ENCODE measurements around the gene S100Z. TPM values are rescaled to one million over a fixed set of nuclear protein-coding genes. Genes with fewer than 3 reads are reported as not detected.
A peak's percentile ranks its signal among the peaks of the same experiment; 100 is the strongest.
"Not testable (repeated sequence)": the region's sequence is repeated elsewhere in the genome, so short reads cannot be mapped to it uniquely, and the experiment has no call there.

Gene S100Z
- total RNA-seq, 1 experiment from 2014 or later = not detected

DNA sequence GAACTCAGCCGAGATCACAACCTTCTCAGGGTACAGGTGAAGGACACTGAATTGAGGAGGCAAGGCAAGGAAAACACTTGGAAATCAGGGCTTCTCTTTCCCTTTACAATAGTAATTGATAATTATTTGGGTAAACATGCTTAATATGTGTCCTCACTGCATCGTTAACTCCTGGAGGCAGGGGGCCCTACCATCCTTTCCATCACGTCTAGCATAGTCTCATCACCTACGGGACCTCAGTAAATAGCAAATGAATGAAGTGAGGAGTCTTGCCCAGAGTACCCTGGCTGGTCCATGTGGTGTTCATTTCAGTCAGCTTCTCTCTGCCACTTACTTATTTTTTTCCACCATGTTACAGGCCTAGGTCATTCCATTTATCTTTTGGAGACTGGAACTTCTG lies 28.7 kb upstream of the S100Z start:
- peaks cover 64% of the 10 kb centered on the region for H3K36me3 Mint-ChIP-seq (ENCODE audit: insufficient read depth, unreplicated experiment)
- TF ChIP-seq, protein P1, sequence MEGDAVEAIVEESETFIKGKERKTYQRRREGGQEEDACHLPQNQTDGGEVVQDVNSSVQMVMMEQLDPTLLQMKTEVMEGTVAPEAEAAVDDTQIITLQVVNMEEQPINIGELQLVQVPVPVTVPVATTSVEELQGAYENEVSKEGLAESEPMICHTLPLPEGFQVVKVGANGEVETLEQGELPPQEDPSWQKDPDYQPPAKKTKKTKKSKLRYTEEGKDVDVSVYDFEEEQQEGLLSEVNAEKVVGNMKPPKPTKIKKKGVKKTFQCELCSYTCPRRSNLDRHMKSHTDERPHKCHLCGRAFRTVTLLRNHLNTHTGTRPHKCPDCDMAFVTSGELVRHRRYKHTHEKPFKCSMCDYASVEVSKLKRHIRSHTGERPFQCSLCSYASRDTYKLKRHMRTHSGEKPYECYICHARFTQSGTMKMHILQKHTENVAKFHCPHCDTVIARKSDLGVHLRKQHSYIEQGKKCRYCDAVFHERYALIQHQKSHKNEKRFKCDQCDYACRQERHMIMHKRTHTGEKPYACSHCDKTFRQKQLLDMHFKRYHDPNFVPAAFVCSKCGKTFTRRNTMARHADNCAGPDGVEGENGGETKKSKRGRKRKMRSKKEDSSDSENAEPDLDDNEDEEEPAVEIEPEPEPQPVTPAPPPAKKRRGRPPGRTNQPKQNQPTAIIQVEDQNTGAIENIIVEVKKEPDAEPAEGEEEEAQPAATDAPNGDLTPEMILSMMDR (IDR thresholded peaks at IDR 0.05; ENCODE audit: unreplicated experiment) = no peak
- no TSS peak for BruUV-seq (replicated peaks)
- peak overlapping the region; percentile 99 for H3K4me3 Mint-ChIP-seq (ENCODE audit: low read depth, unreplicated experiment)
- peak overlapping the region; percentile 93 for H3K27ac Mint-ChIP-seq (ENCODE audit: unreplicated experiment)
- intact Hi-C loops (cut with micrococcal nuclease; ENCODE audit: unreplicated experiment) = loop anchor here (2.0 kb wide), 1 partner anchor 36 kb away; no protein-coding TSS in a partner anchor
- H3K4me1 Mint-ChIP-seq (ENCODE audit: low read depth, unreplicated experiment) = peaks cover 35% of the 10 kb centered on the region
- CTCF ChIA-PET = interaction anchor here (0.6 to 2.2 kb wide), 4 partner anchors 17 to 661 kb away, joined by 5 to 9 read pairs (median 6); no protein-coding TSS in a partner anchor
- no peaks in the 10 kb centered on the region for H3K27me3 Mint-ChIP-seq (ENCODE audit: unreplicated experiment)
- DNase-seq = no peak
- no peaks in the 10 kb centered on the region for H3K9me3 Mint-ChIP-seq (ENCODE audit: low read depth, unreplicated experiment)

DNA sequence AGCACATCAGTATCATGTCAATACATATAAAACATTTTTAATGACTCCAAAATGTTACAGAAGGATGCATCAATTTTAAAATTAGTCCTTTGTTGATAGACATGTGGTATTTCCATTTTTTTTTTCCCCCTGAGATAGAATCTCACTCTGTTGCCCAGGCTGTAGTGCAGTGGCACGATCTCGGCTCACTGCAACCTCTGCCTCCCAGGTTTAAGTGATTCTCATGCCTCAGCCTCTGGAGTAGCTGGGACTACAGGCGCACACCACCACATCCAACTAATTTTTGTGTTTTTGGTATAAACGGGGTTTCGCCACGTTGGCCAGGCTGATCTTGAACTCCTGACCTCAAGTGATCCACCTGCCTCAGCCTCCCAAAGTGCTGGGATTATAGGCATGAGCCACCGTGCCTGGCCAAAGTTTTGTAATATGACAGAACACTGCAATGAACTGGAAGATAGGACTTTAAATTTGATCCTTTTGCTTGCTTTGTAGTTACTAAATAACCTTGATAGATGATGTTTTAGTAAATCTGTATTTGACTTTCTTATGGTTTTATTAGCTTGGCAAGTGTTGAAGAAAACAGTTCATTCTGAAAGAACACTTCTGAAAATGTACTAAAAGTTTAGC lies 27.6 kb upstream of the S100Z start:
- intact Hi-C loops (cut with micrococcal nuclease; ENCODE audit: unreplicated experiment); H3K27me3 Mint-ChIP-seq (ENCODE audit: unreplicated experiment); DNase-seq; H3K9me3 Mint-ChIP-seq (ENCODE audit: low read depth, unreplicated experiment); BruUV-seq (replicated peaks): not testable (repeated sequence)
- Mint-ChIP-seq H3K36me3 (ENCODE audit: insufficient read depth, unreplicated experiment) (peaks cover 72% of the 10 kb centered on the region), H3K4me3 (ENCODE audit: low read depth, unreplicated experiment) (peak overlapping the region; percentile 99), H3K4me1 (ENCODE audit: low read depth, unreplicated experiment) (peaks cover 38% of the 10 kb centered on the region), H3K27ac (ENCODE audit: unreplicated experiment) (peak overlapping the region; percentile 80)
- CTCF ChIA-PET = interaction anchor here (0.8 to 1.3 kb wide), 4 partner anchors 8 to 32 kb away, joined by 3 to 6 read pairs (median 5); no protein-coding TSS in a partner anchor

DNA sequence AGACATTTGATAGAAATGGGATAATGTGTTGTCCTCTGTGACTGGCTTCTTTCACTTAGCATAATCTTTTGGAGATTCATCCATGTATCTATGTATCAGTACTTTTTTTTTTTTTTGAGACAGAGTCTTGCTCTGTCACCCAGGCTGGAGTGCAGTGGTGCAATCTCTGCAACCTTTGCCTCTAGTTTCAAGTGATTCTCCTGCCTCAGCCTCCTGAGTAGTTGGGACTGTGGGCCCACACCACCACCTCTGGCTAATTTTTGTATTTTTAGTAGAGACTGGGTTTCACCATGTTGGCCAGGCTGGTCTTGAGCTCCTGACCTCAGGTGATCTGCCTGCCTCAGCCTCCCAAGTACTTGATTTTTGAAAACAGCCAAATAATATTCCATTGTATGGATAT lies 23.4 kb upstream of the S100Z start:
- peak overlapping the region; percentile 29 for H3K4me3 Mint-ChIP-seq (ENCODE audit: low read depth, unreplicated experiment)
- CTCF ChIA-PET = interaction anchor here (0.6 kb wide), 1 partner anchor 114 kb away, joined by 5 read pairs; no protein-coding TSS in a partner anchor
- H3K4me1 Mint-ChIP-seq (ENCODE audit: low read depth, unreplicated experiment) = peaks cover 56% of the 10 kb centered on the region
- H3K27ac Mint-ChIP-seq (ENCODE audit: unreplicated experiment) = peak overlapping the region; percentile 59
- intact Hi-C loops (cut with micrococcal nuclease; ENCODE audit: unreplicated experiment); DNase-seq; BruUV-seq (replicated peaks); H3K27me3 Mint-ChIP-seq (ENCODE audit: unreplicated experiment); H3K9me3 Mint-ChIP-seq (ENCODE audit: low read depth, unreplicated experiment): not testable (repeated sequence)
- H3K36me3 Mint-ChIP-seq (ENCODE audit: insufficient read depth, unreplicated experiment) = peaks cover 71% of the 10 kb centered on the region

DNA sequence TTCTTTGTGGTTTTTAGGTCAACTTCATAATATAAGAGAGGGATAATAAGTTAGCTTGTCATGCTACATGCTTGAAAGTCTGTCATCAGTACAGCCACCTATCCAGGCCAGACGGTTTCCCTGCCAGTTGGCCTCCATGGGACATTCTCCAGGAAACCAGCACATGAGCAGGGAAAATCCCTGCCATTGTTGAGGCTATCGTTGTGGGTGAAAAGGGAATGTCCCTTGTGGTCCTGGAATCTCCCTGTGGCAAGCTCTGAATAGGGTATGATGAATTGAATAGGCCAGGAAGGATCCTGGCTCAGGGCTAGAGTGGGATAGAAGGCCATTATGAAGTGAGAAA lies 18.7 kb upstream of the S100Z start:
- Mint-ChIP-seq H3K27ac (ENCODE audit: unreplicated experiment) (peak overlapping the region; percentile 83), H3K9me3 (ENCODE audit: low read depth, unreplicated experiment) (no peaks in the 10 kb centered on the region), H3K4me1 (ENCODE audit: low read depth, unreplicated experiment) (peaks cover 58% of the 10 kb centered on the region), H3K36me3 (ENCODE audit: insufficient read depth, unreplicated experiment) (peaks cover 75% of the 10 kb centered on the region), H3K27me3 (ENCODE audit: unreplicated experiment) (no peaks in the 10 kb centered on the region), H3K4me3 (ENCODE audit: low read depth, unreplicated experiment) (peak overlapping the region; percentile 33)
- intact Hi-C loops (cut with micrococcal nuclease; ENCODE audit: unreplicated experiment) = no loop called here
- peak; percentile 73 for DNase-seq
- CTCF ChIA-PET = interaction anchor here (0.6 to 1.6 kb wide), 4 partner anchors 9 to 333 kb away, joined by 3 to 7 read pairs (median 3); partner anchors contain the start of gene F2RL1
- BruUV-seq (replicated peaks) = no TSS peak
- TF ChIP-seq, protein P1 (IDR thresholded peaks at IDR 0.05; ENCODE audit: unreplicated experiment) = no peak

DNA sequence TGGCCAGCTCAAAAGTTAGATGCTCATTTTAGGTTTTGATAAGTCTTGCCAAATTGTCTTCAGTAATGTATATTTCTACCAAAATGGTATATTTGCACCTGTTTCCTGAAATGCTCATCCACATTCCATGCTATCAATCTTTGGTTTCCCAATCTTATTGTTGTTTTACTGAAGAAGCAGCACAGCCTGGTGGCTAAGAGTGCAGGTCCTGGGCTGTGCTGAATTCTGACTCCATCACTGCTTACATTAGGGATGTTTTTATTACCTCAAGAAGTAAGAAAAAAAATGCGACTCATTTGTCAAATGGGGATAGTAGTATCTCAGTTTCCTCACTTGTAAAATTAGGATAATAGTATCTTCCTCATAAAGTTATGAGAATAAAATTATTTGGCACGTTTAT lies 13.6 kb upstream of the S100Z start:
- no peak overlapping the region for H3K4me3 Mint-ChIP-seq (ENCODE audit: low read depth, unreplicated experiment)
- H3K4me1 Mint-ChIP-seq (ENCODE audit: low read depth, unreplicated experiment) = peaks cover 66% of the 10 kb centered on the region
- BruUV-seq (replicated peaks) = no TSS peak
- peak overlapping the region; percentile 66 for H3K27ac Mint-ChIP-seq (ENCODE audit: unreplicated experiment)
- no peaks in the 10 kb centered on the region for H3K9me3 Mint-ChIP-seq (ENCODE audit: low read depth, unreplicated experiment)
- peaks cover 66% of the 10 kb centered on the region for H3K36me3 Mint-ChIP-seq (ENCODE audit: insufficient read depth, unreplicated experiment)
- CTCF ChIA-PET = interaction anchor here (0.6 to 0.7 kb wide), 2 partner anchors 39 to 147 kb away, joined by 3 to 8 read pairs; no protein-coding TSS in a partner anchor
- H3K27me3 Mint-ChIP-seq (ENCODE audit: unreplicated experiment) = no peaks in the 10 kb centered on the region
- DNase-seq = no peak
- TF ChIP-seq, protein P1 (IDR thresholded peaks at IDR 0.05; ENCODE audit: unreplicated experiment) = no peak
- intact Hi-C loops (cut with micrococcal nuclease; ENCODE audit: unreplicated experiment) = loop anchor here (5.0 kb wide), 1 partner anchor 49 kb away; no protein-coding TSS in a partner anchor

Measured in Calu3 (cell line).